HG02588 (cell line): Measurements from ENCODE around the gene ATP10D.

ENCODE experiments used
- ATAC-seq: cut with Tn5 transposase; IDR thresholded peaks from one replicate; pipeline ENCODE4 v1.9.1; 2021; ENCODE audit warnings: mild to moderate bottlenecking, moderate library complexity; ENCODE audit not compliant: unreplicated experiment

ATP10D gene

DNA sequence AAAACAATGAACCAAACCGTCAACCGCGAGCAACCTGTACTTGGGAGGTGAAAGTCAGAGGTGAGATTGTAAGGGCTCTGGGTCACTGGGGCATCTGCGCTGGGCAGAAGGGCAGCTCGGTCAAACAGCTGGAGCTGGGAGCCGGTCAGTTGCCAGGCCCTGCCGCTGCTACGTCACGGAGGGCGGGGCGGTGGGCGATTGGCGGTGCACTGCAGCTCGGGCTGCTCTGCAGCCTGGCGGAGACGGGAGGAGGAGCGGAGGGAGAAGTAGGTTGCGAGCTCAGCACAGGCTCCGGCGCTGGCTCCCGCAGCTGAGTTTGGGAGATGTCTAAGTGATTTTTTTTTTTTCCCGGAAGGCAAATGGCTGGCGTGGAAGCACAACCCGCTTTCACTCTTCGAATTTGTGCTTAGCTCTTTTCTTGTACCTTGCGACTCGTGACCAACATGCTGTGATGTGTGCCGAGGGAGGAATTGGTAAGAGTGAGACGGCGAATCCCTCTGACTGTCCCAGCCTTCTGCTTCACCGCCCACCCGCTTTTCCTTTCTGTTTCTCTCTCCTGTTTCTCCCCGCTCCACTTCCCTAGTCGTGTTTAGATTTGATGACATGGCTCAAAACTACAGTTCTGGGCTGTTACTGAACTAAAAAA is at the start of gene ATP10D:
Gene ATP10D (plus strand): TSS at position 229 of the 646 bp plus-strand sequence. CDS start 27,266 bp downstream, outside the sequence.
- peak; percentile 98 for ATAC-seq

- ATAC-seq, result peak; percentile 63
These were observed 42.1 kb upstream of the ATP10D start for GRCh38 chr4:47442980-47443379.

DNA sequence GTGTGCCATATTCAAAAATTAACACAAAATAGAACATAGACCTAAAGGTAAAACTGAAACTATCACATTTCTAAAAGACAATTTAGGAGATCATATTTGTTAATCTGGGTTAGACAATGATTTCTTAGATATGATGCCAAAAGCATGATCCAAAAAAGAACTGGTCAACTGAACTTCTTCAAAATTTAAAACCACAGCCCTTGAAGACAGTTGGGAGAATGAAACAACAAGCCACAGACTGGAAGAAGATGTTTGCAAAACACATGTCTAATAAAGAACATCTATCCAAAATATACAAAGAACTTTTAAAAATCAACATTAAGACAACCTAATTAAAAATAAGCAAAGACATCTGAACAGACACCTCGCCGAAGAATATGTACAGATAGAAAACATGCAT is 41.0 kb upstream of the ATP10D start:
- ATAC-seq, result no peak

DNA sequence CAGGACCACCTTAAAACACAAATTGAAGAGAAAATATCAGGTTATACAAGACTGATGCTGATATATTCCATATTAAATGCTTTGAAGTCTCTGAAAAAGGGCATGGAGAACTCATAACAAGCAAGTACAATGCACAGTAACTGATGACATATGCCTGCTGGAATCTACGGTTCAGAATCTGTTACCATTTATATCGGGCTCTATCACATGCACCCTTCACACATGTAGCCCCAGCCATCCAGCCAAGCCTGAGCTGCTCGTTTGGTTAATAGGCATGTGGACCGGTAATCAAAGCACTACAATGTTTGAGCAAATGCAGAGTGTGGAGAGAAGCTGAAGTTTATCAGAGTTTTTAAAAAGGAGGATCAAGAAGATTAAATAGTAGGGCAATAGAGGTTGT is 33.4 kb upstream of the ATP10D start:
- no peak for ATAC-seq

- ATAC-seq, result peak; percentile 28
These were observed 22.3 kb upstream of the ATP10D start for GRCh38 chr4:47462799-47463234.

DNA sequence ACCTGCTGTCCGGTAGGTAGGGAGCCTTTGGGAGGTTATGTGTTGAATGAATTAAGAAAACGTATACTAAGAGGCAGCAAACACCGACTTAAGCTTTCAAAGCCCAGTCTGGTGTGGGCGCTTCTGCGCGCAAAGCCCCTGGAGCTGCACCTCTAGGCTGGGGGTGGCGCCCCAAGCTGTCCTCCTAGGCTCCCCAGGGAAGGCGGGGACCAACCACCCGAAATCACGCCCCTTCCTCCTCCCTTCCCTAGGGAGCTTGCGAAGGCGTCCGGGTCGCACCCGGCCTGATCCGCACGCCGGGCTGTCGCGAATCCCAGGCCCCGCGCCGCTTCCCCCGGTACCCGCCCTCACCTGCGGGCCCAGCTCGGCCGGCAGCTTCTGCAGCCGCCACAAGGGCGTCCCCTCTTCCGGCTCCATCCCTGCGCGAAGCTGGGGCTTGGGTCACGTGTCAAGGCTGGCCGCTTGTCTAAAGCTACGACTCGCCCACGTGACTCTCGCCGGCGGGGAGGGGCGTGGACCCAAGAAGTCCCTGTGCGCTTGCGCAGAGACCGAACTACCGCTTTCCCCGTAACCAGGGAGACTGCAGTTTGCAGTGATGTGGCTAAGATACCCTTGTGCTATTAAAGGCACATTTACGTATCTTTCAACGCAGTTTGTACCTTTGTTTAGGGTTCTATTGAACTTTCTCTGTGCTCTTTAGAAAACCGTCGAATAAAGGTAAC is 21.7 kb upstream of the ATP10D start, which contains the start of gene COMMD8:
Gene COMMD8 (minus strand): TSS at position 468 of the 722 bp plus-strand sequence. CDS start 51 bp downstream, at position 417.
- ATAC-seq, result peak; percentile 92

DNA sequence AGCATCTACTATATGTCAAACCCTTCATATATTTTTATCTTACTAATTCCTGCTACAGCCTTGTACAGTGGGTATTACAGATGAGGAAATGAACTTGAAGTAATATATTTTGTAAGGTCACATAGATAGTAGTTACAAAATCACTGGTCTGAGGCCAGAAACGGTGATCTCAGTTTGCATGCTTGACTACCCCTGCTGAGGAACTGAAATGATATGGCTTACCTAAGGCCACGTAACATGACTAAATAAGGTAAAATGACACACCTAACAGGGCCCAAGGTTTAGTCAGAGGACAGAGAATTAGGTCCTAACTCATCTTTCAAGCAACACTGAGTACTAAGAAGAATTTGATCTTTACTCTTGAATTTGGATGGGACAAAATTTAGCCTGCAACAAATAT is 20.1 kb upstream of the ATP10D start:
- no peak for ATAC-seq

- no peak for ATAC-seq
These were observed 18.9 kb upstream of the ATP10D start for GRCh38 chr4:47466056-47466785.

DNA sequence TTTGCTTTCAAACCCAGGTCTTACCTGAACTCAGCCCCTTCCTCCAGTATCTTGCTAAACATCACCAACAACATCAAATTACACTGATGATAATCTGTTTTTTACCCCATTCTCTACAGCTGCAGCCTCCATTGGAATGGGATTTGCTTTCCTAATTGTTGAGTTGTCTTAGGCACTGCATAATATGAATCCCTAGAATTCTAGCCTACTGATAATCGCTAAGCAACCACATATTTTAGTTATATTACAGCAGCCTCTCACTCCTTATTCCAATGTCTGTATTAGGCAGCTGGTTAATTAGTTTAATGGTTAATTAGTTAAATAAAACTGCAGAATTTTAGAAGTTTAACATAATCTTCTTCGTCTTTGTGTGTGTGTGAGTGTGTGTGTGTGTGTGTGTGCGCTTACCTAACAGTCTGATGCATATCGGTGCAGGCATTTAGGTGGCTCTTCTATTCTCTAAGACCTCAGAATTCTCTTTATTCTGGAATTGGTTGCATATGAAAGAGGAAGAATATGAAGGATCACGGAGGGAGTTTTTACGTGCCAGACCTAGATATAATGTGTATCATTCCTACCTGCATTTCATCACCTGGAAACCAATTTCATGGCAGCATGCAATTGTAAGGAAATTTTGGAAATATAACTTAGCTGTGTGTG is 16.2 kb upstream of the ATP10D start:
- ATAC-seq, result no peak

DNA sequence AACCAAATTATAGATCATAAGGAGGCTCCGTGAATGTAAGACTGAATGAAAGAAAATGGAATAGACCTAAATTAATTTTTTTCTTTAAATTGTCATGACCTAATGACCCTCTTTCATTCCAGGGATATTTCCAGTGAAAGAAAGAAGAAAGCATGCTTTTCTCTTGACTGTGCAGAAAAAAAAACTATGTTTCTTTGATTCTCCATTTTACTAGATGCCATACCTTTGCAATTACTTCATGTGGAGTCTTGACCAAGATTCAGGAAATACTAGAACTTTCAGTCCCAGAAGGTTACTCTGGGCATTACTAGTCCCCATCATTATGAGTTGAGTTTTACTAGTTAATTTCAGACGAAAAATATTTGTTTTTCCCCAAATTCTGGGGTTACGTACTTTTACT is 15.1 kb upstream of the ATP10D start:
- ATAC-seq, result no peak

GRCh38 chr4:47471064-47471463 is 14.0 kb upstream of the ATP10D start:
- ATAC-seq, result no peak

- ATAC-seq, result no peak
These were observed 13.5 kb upstream of the ATP10D start for GRCh38 chr4:47471591-47471990.

- ATAC-seq, result no peak
These were observed 11.8 kb upstream of the ATP10D start for GRCh38 chr4:47473141-47473750.

- ATAC-seq, result no peak
These were observed 10.3 kb upstream of the ATP10D start for GRCh38 chr4:47474799-47475198.

DNA sequence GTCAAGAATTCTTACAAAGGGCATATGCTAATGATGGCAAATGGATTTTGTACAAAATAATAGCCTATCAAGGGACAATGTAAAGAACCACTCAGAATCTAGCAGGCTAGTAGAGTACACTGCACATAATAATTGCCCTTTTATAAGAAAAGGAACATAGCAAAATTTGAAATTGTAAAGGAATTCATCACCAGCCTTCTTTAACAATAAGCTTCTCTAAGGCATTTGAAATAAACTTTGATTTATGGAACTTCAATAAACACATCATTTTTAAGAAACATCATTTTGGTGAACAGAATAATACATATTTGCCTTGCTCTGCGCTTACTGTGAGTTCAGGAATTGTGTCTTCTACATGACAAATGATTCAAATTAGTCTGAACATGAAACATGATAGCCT is 9.7 kb upstream of the ATP10D start:
- no peak for ATAC-seq

DNA sequence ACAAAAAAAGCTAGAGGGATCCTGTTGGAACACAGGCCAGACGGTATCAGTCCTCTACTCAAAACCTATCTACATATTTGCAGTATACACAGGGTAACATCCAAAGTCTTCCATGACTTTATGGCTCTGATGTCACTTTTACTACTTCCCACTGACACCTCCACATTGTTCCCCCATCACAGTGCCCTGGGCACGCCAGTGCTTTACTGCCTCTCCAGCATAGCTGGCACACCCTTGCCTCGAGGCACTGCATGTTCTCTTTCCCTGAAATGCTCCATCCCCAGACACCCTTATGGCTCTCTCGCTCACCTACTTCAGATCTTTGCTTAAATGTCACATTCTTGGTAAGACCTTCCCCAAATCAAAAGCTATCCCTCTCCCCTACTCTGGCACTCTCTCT is 6.3 kb upstream of the ATP10D start:
- no peak for ATAC-seq

DNA sequence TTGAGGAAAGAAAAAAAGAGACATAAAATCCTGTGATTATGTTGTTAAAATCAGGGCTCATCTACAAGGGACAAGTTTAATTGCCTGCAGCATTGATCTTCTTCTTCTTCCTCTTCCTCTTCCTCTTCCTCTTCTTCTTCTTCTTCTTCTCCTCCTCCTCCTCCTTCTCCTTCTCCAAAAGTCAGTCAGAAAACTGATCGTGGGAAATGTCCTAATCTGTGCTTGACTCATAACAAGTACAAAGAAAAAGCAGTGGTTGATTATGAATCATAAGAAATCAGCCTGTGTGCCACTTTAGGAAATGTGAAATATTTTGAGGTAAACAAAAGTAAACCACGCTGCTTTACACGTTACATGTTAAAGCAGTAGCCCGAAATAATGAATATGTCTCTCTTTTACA is 2.7 kb upstream of the ATP10D start:
- no peak for ATAC-seq

DNA sequence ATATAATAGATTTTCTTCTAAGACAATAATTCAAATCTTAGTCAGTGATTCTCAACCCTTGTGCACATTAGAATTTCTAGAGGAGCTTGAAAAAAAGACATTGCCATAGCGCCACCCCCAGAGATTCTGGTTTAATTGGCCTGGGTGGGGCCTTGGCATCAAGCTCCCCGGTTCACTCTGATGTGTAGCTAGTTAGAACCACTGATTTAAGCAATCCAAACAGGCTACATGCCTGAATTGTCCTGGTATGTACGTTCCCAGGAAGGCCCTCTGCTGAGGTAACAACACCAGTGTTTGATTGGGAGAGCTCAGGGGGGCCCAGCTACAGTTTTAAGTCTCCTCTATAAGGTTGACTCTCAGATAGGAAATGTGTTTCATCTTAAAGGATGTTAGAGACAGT is 1.3 kb upstream of the ATP10D start:
- ATAC-seq, result no peak

GRCh38 chr4:47484168-47484567 is 907 bp upstream of the ATP10D start:
- peak; percentile 24 for ATAC-seq

GRCh38 chr4:47485768-47486167 is 693 bp downstream of the ATP10D start:
- ATAC-seq, result no peak

DNA sequence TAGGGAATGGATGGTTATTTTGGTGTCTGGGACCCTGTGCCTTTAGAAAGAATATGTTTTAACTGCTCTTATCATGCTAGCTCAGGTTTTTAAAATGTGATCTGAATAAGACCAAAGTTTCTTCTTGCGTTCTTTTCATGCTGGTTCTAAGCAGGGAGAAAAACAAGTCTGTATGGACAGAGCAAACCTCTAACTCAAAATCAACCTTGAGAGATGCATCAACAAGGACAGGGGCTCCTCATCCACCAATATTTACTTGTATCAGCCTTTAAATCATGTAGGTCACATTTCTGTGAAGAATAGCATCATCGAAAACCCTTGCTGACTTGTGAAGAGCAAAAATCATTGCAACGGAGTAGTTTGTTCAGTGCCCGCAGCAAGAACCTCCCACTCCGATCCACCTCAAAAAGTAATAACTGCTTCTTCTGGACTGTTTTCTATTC is 1.2 kb downstream of the ATP10D start:
- no peak for ATAC-seq
